GM12878 (cell line): ENCODE results near the gene TOMM20. TPM values are rescaled to one million over a fixed set of nuclear protein-coding genes. Genes with fewer than 3 reads are reported as not detected.

Source experiments
- BACH1 ChIP-seq: fragments of 450-650 bp; IDR thresholded peaks from 2 replicates; pipeline ENCODE4 v1.6.1; 2017; ENCODE audit warnings: mild to moderate bottlenecking, borderline replicate concordance
- CREM ChIP-seq: IDR thresholded peaks from 2 replicates; pipeline ENCODE4 v1.6.1; 2014; ENCODE audit warnings: antibody characterized with exemption, low read depth
- HDGF ChIP-seq: fragments of 450-650 bp; IDR thresholded peaks from 2 replicates; pipeline ENCODE4 v1.6.1; 2016; ENCODE audit warnings: antibody characterized with exemption
- IKZF1 ChIP-seq: fragments of 450-650 bp; conservative IDR thresholded peaks from 2 replicates; pipeline ENCODE4 v1.6.1; 2017; ENCODE audit warnings: antibody characterized with exemption, mild to moderate bottlenecking
- JUND ChIP-seq: IDR thresholded peaks from 2 replicates; pipeline ENCODE4 v1.6.1; 2012; ENCODE audit warnings: low read depth, mild to moderate bottlenecking, low read length, improper control_type of control experiment, moderate library complexity
- KDM1A ChIP-seq: fragments of 200-600 bp; sonication (generic); IDR thresholded peaks from 2 replicates; pipeline ENCODE4 v1.6.1; 2016; ENCODE audit warnings: borderline replicate concordance
- MXI1 ChIP-seq: fragments of 150-350 bp; IDR thresholded peaks from 2 replicates; pipeline ENCODE4 v1.6.1; 2011; ENCODE audit warnings: low read depth, mild to moderate bottlenecking, inconsistent platforms, low read length, improper control_type of control experiment
- NBN ChIP-seq: fragments of 450-650 bp; IDR thresholded peaks from 2 replicates; pipeline ENCODE4 v1.6.1; 2016
- NFXL1 ChIP-seq: fragments of 450-650 bp; IDR thresholded peaks from 2 replicates; pipeline ENCODE4 v1.6.1; 2017; ENCODE audit warnings: antibody characterized with exemption, mild to moderate bottlenecking, borderline replicate concordance
- NR2F1 ChIP-seq: fragments of 450-650 bp; conservative IDR thresholded peaks from 2 replicates; pipeline ENCODE4 v1.6.1; 2017; ENCODE audit warnings: mild to moderate bottlenecking
- POLR2AphosphoS2 ChIP-seq: IDR thresholded peaks from 2 replicates; pipeline ENCODE4 v1.6.1; 2011; ENCODE audit warnings: low read depth, mild to moderate bottlenecking, low read length, improper control_type of control experiment, moderate library complexity
- RFX5 ChIP-seq: IDR thresholded peaks from 2 replicates; pipeline ENCODE4 v1.6.1; 2011; ENCODE audit warnings: low read depth, low read length, improper control_type of control experiment
- SREBF1 ChIP-seq: IDR thresholded peaks from 2 replicates; pipeline ENCODE4 v1.6.1; 2012; ENCODE audit warnings: mild to moderate bottlenecking, low read length
- SUZ12 ChIP-seq: fragments of 200-600 bp; sonication (generic); IDR thresholded peaks from one replicate; pipeline ENCODE4 v1.6.1; 2018; ENCODE audit warnings: antibody characterized with exemption, mild to moderate bottlenecking; ENCODE audit not compliant: unreplicated experiment
- TCF12 ChIP-seq: IDR thresholded peaks from 2 replicates; pipeline ENCODE4 v1.6.1; 2011; ENCODE audit warnings: low read depth, mild to moderate bottlenecking, low read length
- YY1 ChIP-seq: IDR thresholded peaks from 2 replicates; pipeline ENCODE4 v1.6.1; 2011; ENCODE audit warnings: low read depth, mild to moderate bottlenecking, low read length
- ZBED1 ChIP-seq: IDR thresholded peaks from 2 replicates; pipeline ENCODE4 v1.6.1; 2016; ENCODE audit warnings: borderline replicate concordance
- ZNF207 ChIP-seq: fragments of 450-650 bp; IDR thresholded peaks from 2 replicates; pipeline ENCODE4 v1.6.1; 2014; ENCODE audit warnings: antibody characterized with exemption, mild to moderate bottlenecking, borderline replicate concordance
- ZNF274 ChIP-seq: IDR thresholded peaks from one replicate; pipeline ENCODE4 v1.8.0; 2011; ENCODE audit not compliant: insufficient read length, insufficient read depth
- polyA plus RNA-seq, 11 experiments: library from polyadenylated mRNA; depleted of rRNA in 4 of 11; unstranded in 6 of 11; stranded (reverse) in 5 of 11; fragments of >200 nt; fragmentation: Nextera tagmentation in 4 of 11; fragmentation: Illumina TruSeq in 1 of 11; extraction: Ambion mirVana in 4 of 11; extraction: Trizol in 1 of 11; gene quantifications; 1 replicate in 1 of 11; 2 replicates in 10 of 11; pipeline versions ENCODE4 v1.2.1 to v1.2.3, GENCODE V29; 2011 to 2016; ENCODE audit warnings: inconsistent platforms in 2 of 11, missing spikeins in 2 of 11, low read depth in 1 of 11
- total RNA-seq, 4 experiments: library from RNA; depleted of rRNA in 3 of 4; stranded (reverse); fragments of >200 nt in 3 of 4; fragmentation: Illumina TruSeq in 1 of 4; extraction: Trizol in 1 of 4; gene quantifications; 2 replicates each; pipeline versions ENCODE4 v1.2.1 to v1.2.3, GENCODE V29; 2013 to 2021
- TF ChIP-seq, protein P1 (sequence below): fragments of 450-650 bp; formaldehyde crosslinking; IDR thresholded peaks from 2 replicates; pipeline ENCODE4 v1.4.0; 2020; ENCODE audit warnings: mild to moderate bottlenecking, moderate library complexity
- TF ChIP-seq, protein P2 (sequence below): IDR thresholded peaks from 2 replicates; pipeline ENCODE4 v1.6.1; 2012; ENCODE audit warnings: mild to moderate bottlenecking, low read depth, low read length
- TF ChIP-seq, protein P3 (sequence below): fragments of 450-650 bp; IDR thresholded peaks from 2 replicates; pipeline ENCODE4 v1.6.1; 2017; ENCODE audit warnings: borderline replicate concordance

TOMM20 gene
- total and polyA plus RNA-seq, 10 of the 15 experiments (the other 5 are each of a cell fraction or from before 2014, with no cell fraction given) = 39.8 to 138 (median 70.1) TPM

DNA sequence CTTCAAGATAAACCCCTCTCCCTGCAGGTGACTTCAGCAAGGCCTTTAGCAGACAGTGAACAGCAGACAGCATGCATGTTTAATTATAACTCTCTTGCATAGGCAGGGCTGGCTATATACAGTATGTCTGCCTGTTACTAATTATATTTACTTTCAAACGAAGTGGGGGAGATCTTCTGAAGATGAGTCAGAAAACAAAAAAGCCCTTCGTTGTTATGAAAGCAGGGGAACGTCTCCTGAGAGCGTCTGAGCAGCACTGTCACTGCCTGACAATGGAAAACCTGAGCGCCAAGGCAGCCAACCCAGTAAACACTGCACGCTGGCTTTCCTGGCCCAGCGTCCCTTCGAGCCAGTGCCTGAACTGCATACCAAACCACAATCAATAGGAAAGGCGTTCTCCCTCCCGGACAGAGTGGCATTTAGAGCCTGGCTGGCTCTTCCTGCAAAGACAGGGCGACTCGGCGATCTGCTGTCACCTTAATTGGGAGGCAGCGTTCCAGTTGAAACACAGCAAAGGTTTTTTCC is 54.1 kb downstream of the TOMM20 start (continued):
- TF ChIP-seq POLR2AphosphoS2 (peak; percentile 73; the same call in 1 of the 2 replicates), RFX5 (no peak), SREBF1 (no peak), IKZF1 (no peak), ZNF274 (no peak), HDGF (no peak), ZBED1 (no peak; the same call in 1 of the 2 replicates), BACH1 (no peak; the same call in 1 of the 2 replicates), CREM (peak; percentile 81; the same call in 1 of the 2 replicates), NFXL1 (no peak), YY1 (peak; percentile 43; the same call in 1 of the 2 replicates), JUND (peak; percentile 65; the same call in 1 of the 2 replicates), NR2F1 (0 out of 2 replicates have a peak, but pooled peaks have one; percentile 14), MXI1 (no peak; the same call in 1 of the 2 replicates), KDM1A (no peak), TCF12 (no peak), ZNF207 (no peak), NBN (no peak), SUZ12 (no peak)
- TF ChIP-seq, protein P1, sequence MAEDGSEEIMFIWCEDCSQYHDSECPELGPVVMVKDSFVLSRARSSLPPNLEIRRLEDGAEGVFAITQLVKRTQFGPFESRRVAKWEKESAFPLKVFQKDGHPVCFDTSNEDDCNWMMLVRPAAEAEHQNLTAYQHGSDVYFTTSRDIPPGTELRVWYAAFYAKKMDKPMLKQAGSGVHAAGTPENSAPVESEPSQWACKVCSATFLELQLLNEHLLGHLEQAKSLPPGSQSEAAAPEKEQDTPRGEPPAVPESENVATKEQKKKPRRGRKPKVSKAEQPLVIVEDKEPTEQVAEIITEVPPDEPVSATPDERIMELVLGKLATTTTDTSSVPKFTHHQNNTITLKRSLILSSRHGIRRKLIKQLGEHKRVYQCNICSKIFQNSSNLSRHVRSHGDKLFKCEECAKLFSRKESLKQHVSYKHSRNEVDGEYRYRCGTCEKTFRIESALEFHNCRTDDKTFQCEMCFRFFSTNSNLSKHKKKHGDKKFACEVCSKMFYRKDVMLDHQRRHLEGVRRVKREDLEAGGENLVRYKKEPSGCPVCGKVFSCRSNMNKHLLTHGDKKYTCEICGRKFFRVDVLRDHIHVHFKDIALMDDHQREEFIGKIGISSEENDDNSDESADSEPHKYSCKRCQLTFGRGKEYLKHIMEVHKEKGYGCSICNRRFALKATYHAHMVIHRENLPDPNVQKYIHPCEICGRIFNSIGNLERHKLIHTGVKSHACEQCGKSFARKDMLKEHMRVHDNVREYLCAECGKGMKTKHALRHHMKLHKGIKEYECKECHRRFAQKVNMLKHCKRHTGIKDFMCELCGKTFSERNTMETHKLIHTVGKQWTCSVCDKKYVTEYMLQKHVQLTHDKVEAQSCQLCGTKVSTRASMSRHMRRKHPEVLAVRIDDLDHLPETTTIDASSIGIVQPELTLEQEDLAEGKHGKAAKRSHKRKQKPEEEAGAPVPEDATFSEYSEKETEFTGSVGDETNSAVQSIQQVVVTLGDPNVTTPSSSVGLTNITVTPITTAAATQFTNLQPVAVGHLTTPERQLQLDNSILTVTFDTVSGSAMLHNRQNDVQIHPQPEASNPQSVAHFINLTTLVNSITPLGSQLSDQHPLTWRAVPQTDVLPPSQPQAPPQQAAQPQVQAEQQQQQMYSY = no peak
- TF ChIP-seq, protein P2, sequence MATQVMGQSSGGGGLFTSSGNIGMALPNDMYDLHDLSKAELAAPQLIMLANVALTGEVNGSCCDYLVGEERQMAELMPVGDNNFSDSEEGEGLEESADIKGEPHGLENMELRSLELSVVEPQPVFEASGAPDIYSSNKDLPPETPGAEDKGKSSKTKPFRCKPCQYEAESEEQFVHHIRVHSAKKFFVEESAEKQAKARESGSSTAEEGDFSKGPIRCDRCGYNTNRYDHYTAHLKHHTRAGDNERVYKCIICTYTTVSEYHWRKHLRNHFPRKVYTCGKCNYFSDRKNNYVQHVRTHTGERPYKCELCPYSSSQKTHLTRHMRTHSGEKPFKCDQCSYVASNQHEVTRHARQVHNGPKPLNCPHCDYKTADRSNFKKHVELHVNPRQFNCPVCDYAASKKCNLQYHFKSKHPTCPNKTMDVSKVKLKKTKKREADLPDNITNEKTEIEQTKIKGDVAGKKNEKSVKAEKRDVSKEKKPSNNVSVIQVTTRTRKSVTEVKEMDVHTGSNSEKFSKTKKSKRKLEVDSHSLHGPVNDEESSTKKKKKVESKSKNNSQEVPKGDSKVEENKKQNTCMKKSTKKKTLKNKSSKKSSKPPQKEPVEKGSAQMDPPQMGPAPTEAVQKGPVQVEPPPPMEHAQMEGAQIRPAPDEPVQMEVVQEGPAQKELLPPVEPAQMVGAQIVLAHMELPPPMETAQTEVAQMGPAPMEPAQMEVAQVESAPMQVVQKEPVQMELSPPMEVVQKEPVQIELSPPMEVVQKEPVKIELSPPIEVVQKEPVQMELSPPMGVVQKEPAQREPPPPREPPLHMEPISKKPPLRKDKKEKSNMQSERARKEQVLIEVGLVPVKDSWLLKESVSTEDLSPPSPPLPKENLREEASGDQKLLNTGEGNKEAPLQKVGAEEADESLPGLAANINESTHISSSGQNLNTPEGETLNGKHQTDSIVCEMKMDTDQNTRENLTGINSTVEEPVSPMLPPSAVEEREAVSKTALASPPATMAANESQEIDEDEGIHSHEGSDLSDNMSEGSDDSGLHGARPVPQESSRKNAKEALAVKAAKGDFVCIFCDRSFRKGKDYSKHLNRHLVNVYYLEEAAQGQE = 0 out of 2 replicates have a peak, but pooled peaks have one; percentile 41
- TF ChIP-seq, protein P3, sequence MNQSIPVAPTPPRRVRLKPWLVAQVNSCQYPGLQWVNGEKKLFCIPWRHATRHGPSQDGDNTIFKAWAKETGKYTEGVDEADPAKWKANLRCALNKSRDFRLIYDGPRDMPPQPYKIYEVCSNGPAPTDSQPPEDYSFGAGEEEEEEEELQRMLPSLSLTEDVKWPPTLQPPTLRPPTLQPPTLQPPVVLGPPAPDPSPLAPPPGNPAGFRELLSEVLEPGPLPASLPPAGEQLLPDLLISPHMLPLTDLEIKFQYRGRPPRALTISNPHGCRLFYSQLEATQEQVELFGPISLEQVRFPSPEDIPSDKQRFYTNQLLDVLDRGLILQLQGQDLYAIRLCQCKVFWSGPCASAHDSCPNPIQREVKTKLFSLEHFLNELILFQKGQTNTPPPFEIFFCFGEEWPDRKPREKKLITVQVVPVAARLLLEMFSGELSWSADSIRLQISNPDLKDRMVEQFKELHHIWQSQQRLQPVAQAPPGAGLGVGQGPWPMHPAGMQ = no peak
